D721Med (cell line): ENCODE data around the gene TXNDC15.
"Not testable (repeated sequence)": the region's sequence is repeated elsewhere in the genome, so short reads cannot be mapped to it uniquely, and the experiment has no call there.

Source experiments
- DNase-seq: peaks from one replicate; pipeline ENCODE4 v3.0.0; 2011; ENCODE audit warnings: low spot score; ENCODE audit not compliant: insufficient read length
- FAIRE-seq: peaks from 2 replicates; lab custom pipeline; 2011; peaks lifted over from hg19 to GRCh38; lab: Jason Lieb, UNC
- CTCF ChIP-seq: IDR thresholded peaks from 2 replicates; pipeline ENCODE4 v1.5.1; 2012; ENCODE audit warnings: mild to moderate bottlenecking, control low read depth; ENCODE audit not compliant: insufficient read depth; ENCODE audit errors: missing control alignments

Gene TXNDC15

GRCh38 chr5:134857401-134857800 is 16.8 kb upstream of the TXNDC15 start:
- no peak for DNase-seq
- FAIRE-seq, result no peak
- no peak for TF ChIP-seq CTCF

- FAIRE-seq (no peak), DNase-seq (no peak)
Observed at GRCh38 chr5:134864707-134865106, 9.5 kb upstream of the TXNDC15 start.

GRCh38 chr5:134873494-134873893 is 677 bp upstream of the TXNDC15 start:
- DNase-seq, result no peak
- no peak for FAIRE-seq
- no peak for TF ChIP-seq CTCF

More at GRCh38 chr5:134864707-134865106, 9.5 kb upstream of the TXNDC15 start:
- no peak for TF ChIP-seq CTCF

- FAIRE-seq, result no peak
- TF ChIP-seq CTCF, result no peak
- DNase-seq, result no peak
Observed at GRCh38 chr5:134874831-134875655, 872 bp downstream of the TXNDC15 start.

- DNase-seq, result no peak
- TF ChIP-seq CTCF, result no peak
- FAIRE-seq, result no peak
Observed at GRCh38 chr5:134877159-134877558, 3.0 kb downstream of the TXNDC15 start.

GRCh38 chr5:134878403-134878802 is 4.2 kb downstream of the TXNDC15 start:
- DNase-seq (no peak), FAIRE-seq (no peak)
- no peak for TF ChIP-seq CTCF

GRCh38 chr5:134879456-134879855 is 5.3 kb downstream of the TXNDC15 start:
- FAIRE-seq (no peak), DNase-seq (no peak)
- no peak for TF ChIP-seq CTCF

- not testable (repeated sequence) for FAIRE-seq, DNase-seq
Observed at GRCh38 chr5:134880937-134881336, 6.8 kb downstream of the TXNDC15 start.

GRCh38 chr5:134881711-134882110 is 7.5 kb downstream of the TXNDC15 start:
- FAIRE-seq, DNase-seq: not testable (repeated sequence)
